Omental fat pad (tissue), 4 donors: ENCODE data around the gene KLHL6. TPM values are rescaled to one million over a fixed set of nuclear protein-coding genes. Genes with fewer than 3 reads are reported as not detected.

Source experiments
- ATAC-seq: fragments of 150-250 bp; one replicate; pipeline ENCODE4 v1.9.1; 2016; ENCODE audit warnings: mild to moderate bottlenecking, moderate library complexity; ENCODE audit not compliant: low FRiP score
- DNase-seq: peaks from one replicate; pipeline ENCODE4 v3.0.0-alpha.2; 2019; ENCODE audit warnings: low spot score
- CTCF ChIP-seq, 3 donors: fragments of 450-650 bp; IDR thresholded peaks; one replicate each; pipeline ENCODE4 v1.5.1; 2016 to 2017; ENCODE audit warnings: antibody characterized with exemption in 3 of 3, mild to moderate bottlenecking in 3 of 3, moderate library complexity in 2 of 3
- total RNA-seq, 4 donors: library from RNA; depleted of rRNA; stranded (reverse); fragments of >200 nt; gene quantifications; one replicate each; pipeline ENCODE4 v1.1.0, GENCODE V29; 2016

KLHL6 gene
- total RNA-seq, 4 donors from 2014 or later: 3.0 to 21.5 (median 6.5) TPM

- ATAC-seq (no peak), DNase-seq (no peak)
- TF ChIP-seq CTCF (IDR thresholded peaks at IDR 0.05): no peak
These were observed 50.9 kb downstream of the KLHL6 start for GRCh38 chr3:183504597-183504996.

GRCh38 chr3:183503746-183504145 lies 51.8 kb downstream of the KLHL6 start:
- no peak for ATAC-seq
- no peak for TF ChIP-seq CTCF (IDR thresholded peaks at IDR 0.05)
- DNase-seq: no peak

- ATAC-seq: no peak
These were observed 53.0 kb downstream of the KLHL6 start for GRCh38 chr3:183502237-183503181.

GRCh38 chr3:183500981-183501704 lies 54.4 kb downstream of the KLHL6 start:
- ATAC-seq (no peak), DNase-seq (no peak)
- no peak for TF ChIP-seq CTCF (IDR thresholded peaks at IDR 0.05)

More at GRCh38 chr3:183502237-183503181, 53.0 kb downstream of the KLHL6 start:
- no peak for DNase-seq
- TF ChIP-seq CTCF (IDR thresholded peaks at IDR 0.05): no peak

GRCh38 chr3:183500319-183500718 lies 55.2 kb downstream of the KLHL6 start:
- no peak for DNase-seq
- no peak for TF ChIP-seq CTCF (IDR thresholded peaks at IDR 0.05)
- no peak for ATAC-seq

GRCh38 chr3:183498634-183499033 lies 56.9 kb downstream of the KLHL6 start:
- no peak for TF ChIP-seq CTCF (IDR thresholded peaks at IDR 0.05)
- no peak for DNase-seq
- ATAC-seq: no peak
